Measurements from ENCODE around the gene RPL3.

RPL3 gene

DNA sequence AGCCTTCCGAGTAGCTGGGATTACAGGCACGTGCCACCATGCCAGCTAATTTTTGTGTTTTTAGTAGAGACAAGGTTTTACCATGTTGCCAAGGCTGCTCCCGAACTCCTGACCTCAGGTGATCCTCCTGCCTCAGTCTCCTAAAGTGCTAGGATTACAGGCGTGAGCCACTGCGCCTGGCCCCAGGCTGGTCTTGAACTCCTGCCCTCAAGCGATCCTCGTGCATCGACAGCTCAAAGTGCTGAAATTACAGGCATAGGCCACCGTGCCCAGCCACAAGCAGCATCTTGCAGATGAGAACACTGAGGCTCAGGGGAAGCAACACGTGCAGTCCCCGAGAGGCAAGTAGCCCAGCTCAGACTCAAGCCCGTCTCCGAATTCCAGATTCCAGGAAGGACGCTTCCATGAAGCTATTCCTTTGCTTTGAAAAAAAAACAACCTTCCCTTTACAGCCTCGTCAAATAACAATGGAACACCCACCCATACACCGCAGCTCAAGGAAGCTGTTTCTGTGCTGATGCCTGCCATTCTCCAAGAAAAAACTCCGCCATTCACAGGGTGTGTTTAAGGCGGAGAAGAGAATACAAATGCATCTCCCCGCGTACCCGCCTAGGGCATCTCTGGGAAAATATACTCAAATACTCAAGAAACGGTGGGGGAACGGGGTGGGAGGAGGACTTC is 40.1 kb downstream of the RPL3 start:
- Histone ChIP-seq H3K4me1 (ENCODE audit: control insufficient read depth in 1 of 2, insufficient read depth in 2 of 2, low read length in 2 of 2) (peaks cover 11 to 16% of the 10 kb centered on the region in 2 experiments), H3K27ac (ENCODE audit: low read depth, low read length) (no peak overlapping the region), H3K9me3 (ENCODE audit: insufficient read depth, low read depth, low read length) (peaks cover 2% of the 10 kb centered on the region), H4K12ac (ENCODE audit: low read depth, low read length) (no peak overlapping the region), H3K79me1 (ENCODE audit: low read length) (peaks cover 7% of the 10 kb centered on the region), H2BK120ac (ENCODE audit: insufficient read depth, low read length, poor library complexity) (no peak overlapping the region), H3K36me3 (ENCODE audit: control insufficient read depth in 1 of 2, insufficient read depth in 2 of 2, low read length in 2 of 2) (no peaks in the 10 kb centered on the region), H2BK5ac (ENCODE audit: low read depth, low read length, poor library complexity) (no peak overlapping the region), H4K8ac (ENCODE audit: low read depth, low read length) (no peak overlapping the region), H3K4me2 (ENCODE audit: low read length) (no peak overlapping the region), H3K9ac (ENCODE audit: low read length) (no peak overlapping the region), H3K27me3 (ENCODE audit: insufficient read depth, low read length) (no peaks in the 10 kb centered on the region), H3K79me2 (ENCODE audit: control insufficient read depth, insufficient read depth, low read length, poor library complexity) (no peaks in the 10 kb centered on the region), H2AK5ac (ENCODE audit: low read length) (no peak overlapping the region), H4K91ac (ENCODE audit: low read depth, low read length) (no peak overlapping the region), H3K4me3 (ENCODE audit: low read depth, low read length) (no peak overlapping the region), H3K18ac (ENCODE audit: low read length) (no peak overlapping the region), H2AFZ (ENCODE audit: insufficient read depth, low read length, poor library complexity) (no peak overlapping the region), H3K23ac (ENCODE audit: low read length) (no peak overlapping the region), H3K14ac (ENCODE audit: low read length) (no peak overlapping the region), H3K4ac (ENCODE audit: low read depth, low read length) (no peak overlapping the region), H2BK12ac (ENCODE audit: low read length) (no peak overlapping the region)
- no peak for DNase-seq
- no CpG with 5 or more reads among the region's 23 CpGs for WGBS (ENCODE audit: extremely low coverage, insufficient coverage, insufficient read length)

DNA sequence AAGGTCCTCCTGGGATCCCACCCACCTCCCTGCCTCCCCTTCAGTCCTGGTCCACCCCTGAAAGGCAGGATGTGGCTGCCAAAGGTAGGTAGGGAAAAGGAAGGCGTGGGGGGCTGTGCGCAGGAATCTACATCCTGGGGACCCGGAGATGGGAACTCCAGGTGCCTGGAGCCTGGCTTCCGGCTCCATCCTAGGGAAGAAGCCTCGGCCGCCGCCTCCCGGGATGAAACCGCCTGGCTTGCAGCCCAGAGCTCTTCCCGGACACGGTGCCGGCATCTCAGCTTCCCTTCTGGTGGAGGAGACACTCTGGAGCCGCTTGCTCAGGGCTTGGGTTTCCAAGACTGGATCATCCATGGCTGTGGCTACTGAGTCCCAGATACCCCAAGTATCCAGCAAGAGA is 41.4 kb downstream of the RPL3 start:
- H3K9me3 ChIP-seq (ENCODE audit: insufficient read depth, low read depth, low read length): peaks cover 2% of the 10 kb centered on the region
- no peaks in the 10 kb centered on the region for H3K36me3 ChIP-seq (ENCODE audit: control insufficient read depth in 1 of 2, insufficient read depth in 2 of 2, low read length in 2 of 2)
- no peak overlapping the region for H2BK12ac ChIP-seq (ENCODE audit: low read length)
- no peaks in the 10 kb centered on the region for H3K79me2 ChIP-seq (ENCODE audit: control insufficient read depth, insufficient read depth, low read length, poor library complexity)
- H3K4me1 ChIP-seq (ENCODE audit: control insufficient read depth in 1 of 2, insufficient read depth in 2 of 2, low read length in 2 of 2): peaks cover under 1 to 4% of the 10 kb centered on the region in 2 experiments
- H3K27me3 ChIP-seq (ENCODE audit: insufficient read depth, low read length): no peaks in the 10 kb centered on the region
- peaks cover 4% of the 10 kb centered on the region for H3K79me1 ChIP-seq (ENCODE audit: low read length)
- no peak overlapping the region for H3K23ac ChIP-seq (ENCODE audit: low read length)
- no peak overlapping the region for H2AFZ ChIP-seq (ENCODE audit: insufficient read depth, low read length, poor library complexity)
- no peak overlapping the region for H3K4me2 ChIP-seq (ENCODE audit: low read length)
- no peak overlapping the region for H2AK5ac ChIP-seq (ENCODE audit: low read length)
- no peak overlapping the region for H4K8ac ChIP-seq (ENCODE audit: low read depth, low read length)
- H4K12ac ChIP-seq (ENCODE audit: low read depth, low read length): no peak overlapping the region
- no peak overlapping the region for H3K14ac ChIP-seq (ENCODE audit: low read length)
- H3K4ac ChIP-seq (ENCODE audit: low read depth, low read length): no peak overlapping the region
- H3K9ac ChIP-seq (ENCODE audit: low read length): no peak overlapping the region
- H3K27ac ChIP-seq (ENCODE audit: low read depth, low read length): no peak overlapping the region
- no peak overlapping the region for H3K18ac ChIP-seq (ENCODE audit: low read length)
- H2BK5ac ChIP-seq (ENCODE audit: low read depth, low read length, poor library complexity): no peak overlapping the region
- no peak overlapping the region for H3K4me3 ChIP-seq (ENCODE audit: low read depth, low read length)
- H2BK120ac ChIP-seq (ENCODE audit: insufficient read depth, low read length, poor library complexity): no peak overlapping the region
- H4K91ac ChIP-seq (ENCODE audit: low read depth, low read length): no peak overlapping the region
- no peak for DNase-seq
- WGBS (ENCODE audit: extremely low coverage, insufficient coverage, insufficient read length): no CpG with 5 or more reads among the region's 13 CpGs

DNA sequence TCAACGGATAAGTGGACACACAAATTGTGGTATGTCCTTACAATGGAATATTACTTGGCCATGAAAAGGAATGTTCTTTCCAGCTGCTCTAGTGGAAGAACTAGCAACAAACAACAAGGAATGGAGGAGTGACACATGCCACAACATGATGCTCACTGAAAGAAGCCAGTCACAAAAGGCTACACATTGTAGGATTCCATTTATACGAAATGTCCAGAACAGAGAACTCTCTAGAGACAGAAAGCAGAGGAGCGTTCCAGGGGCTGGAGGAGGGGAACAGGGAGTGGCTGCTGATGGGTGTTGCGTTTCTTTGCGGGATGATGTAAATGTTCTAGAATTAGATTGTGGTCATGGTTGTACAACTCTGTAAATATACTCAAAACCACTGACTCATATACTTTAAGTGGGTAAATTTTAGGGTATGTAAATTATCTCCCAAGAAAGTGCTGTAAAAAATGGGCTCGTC is 42.2 kb downstream of the RPL3 start:
- no peak overlapping the region for H2BK12ac ChIP-seq (ENCODE audit: low read length)
- no peak overlapping the region for H2BK5ac ChIP-seq (ENCODE audit: low read depth, low read length, poor library complexity)
- no peak overlapping the region for H3K23ac ChIP-seq (ENCODE audit: low read length)
- H3K4me2 ChIP-seq (ENCODE audit: low read length): no peak overlapping the region
- no peak overlapping the region for H4K91ac ChIP-seq (ENCODE audit: low read depth, low read length)
- H4K8ac ChIP-seq (ENCODE audit: low read depth, low read length): no peak overlapping the region
- H2BK120ac ChIP-seq (ENCODE audit: insufficient read depth, low read length, poor library complexity): no peak overlapping the region
- no peaks in the 10 kb centered on the region for H3K27me3 ChIP-seq (ENCODE audit: insufficient read depth, low read length)
- no peaks in the 10 kb centered on the region for H3K79me1 ChIP-seq (ENCODE audit: low read length)
- H3K18ac ChIP-seq (ENCODE audit: low read length): no peak overlapping the region
- H4K12ac ChIP-seq (ENCODE audit: low read depth, low read length): no peak overlapping the region
- DNase-seq: peak; percentile 83 to 84
- no peak overlapping the region for H3K14ac ChIP-seq (ENCODE audit: low read length)
- no peaks in the 10 kb centered on the region for H3K79me2 ChIP-seq (ENCODE audit: control insufficient read depth, insufficient read depth, low read length, poor library complexity)
- H2AFZ ChIP-seq (ENCODE audit: insufficient read depth, low read length, poor library complexity): no peak overlapping the region
- H3K4me3 ChIP-seq (ENCODE audit: low read depth, low read length): no peak overlapping the region
- whole genome bisulfite sequencing (ENCODE audit: extremely low coverage, insufficient coverage, insufficient read length): no CpG with 5 or more reads among the region's 6 CpGs
- no peaks in the 10 kb centered on the region for H3K4me1 ChIP-seq (ENCODE audit: control insufficient read depth in 1 of 2, insufficient read depth in 2 of 2, low read length in 2 of 2)
- H3K9me3 ChIP-seq (ENCODE audit: insufficient read depth, low read depth, low read length): peaks cover 2% of the 10 kb centered on the region
- H3K4ac ChIP-seq (ENCODE audit: low read depth, low read length): no peak overlapping the region
- no peaks in the 10 kb centered on the region for H3K36me3 ChIP-seq (ENCODE audit: control insufficient read depth in 1 of 2, insufficient read depth in 2 of 2, low read length in 2 of 2)
- no peak overlapping the region for H3K9ac ChIP-seq (ENCODE audit: low read length)
- H2AK5ac ChIP-seq (ENCODE audit: low read length): no peak overlapping the region
- H3K27ac ChIP-seq (ENCODE audit: low read depth, low read length): no peak overlapping the region

DNA sequence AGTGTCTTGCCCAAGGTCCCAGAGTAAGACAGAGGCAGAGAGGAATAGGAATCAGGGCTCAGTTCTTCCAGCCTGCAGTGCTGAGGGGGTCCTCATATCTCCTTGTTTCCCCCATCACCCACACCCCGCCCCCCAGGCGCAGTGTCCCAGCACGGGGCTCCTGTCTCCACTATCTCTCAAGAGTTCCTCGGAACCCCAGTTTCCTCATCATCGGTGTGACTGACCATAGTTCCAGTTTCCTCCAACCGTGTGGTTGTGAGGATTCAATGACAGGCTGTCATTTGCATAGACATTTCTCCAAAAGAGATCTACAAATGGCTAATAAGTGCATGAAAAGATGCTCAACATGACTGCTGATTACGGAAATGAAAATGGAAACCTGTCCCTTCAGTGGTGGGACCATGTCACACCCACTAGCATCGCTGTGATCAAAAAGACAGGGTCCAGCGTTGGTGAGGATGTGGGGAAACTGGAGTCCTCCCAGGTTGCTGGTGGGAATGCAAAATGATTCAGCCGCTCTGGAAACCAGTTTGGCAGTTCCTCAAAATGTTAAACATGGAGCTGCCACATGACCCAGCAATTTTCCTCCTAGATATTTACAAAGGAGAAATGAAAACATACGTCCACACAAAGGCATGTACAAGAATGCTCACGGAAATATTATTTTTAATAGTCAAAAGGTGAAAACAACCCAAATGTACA is 42.8 kb downstream of the RPL3 start:
- Histone ChIP-seq H3K14ac (ENCODE audit: low read length) (no peak overlapping the region), H3K79me2 (ENCODE audit: control insufficient read depth, insufficient read depth, low read length, poor library complexity) (no peaks in the 10 kb centered on the region), H2BK12ac (ENCODE audit: low read length) (no peak overlapping the region), H3K9ac (ENCODE audit: low read length) (no peak overlapping the region), H3K36me3 (ENCODE audit: control insufficient read depth in 1 of 2, insufficient read depth in 2 of 2, low read length in 2 of 2) (no peaks in the 10 kb centered on the region), H3K4me2 (ENCODE audit: low read length) (no peak overlapping the region), H3K23ac (ENCODE audit: low read length) (no peak overlapping the region), H2BK5ac (ENCODE audit: low read depth, low read length, poor library complexity) (no peak overlapping the region), H3K18ac (ENCODE audit: low read length) (no peak overlapping the region), H3K27me3 (ENCODE audit: insufficient read depth, low read length) (no peaks in the 10 kb centered on the region), H3K4me1 (ENCODE audit: control insufficient read depth in 1 of 2, insufficient read depth in 2 of 2, low read length in 2 of 2) (no peaks in the 10 kb centered on the region), H3K27ac (ENCODE audit: low read depth, low read length) (no peak overlapping the region), H3K4ac (ENCODE audit: low read depth, low read length) (no peak overlapping the region), H3K4me3 (ENCODE audit: low read depth, low read length) (no peak overlapping the region), H2AFZ (ENCODE audit: insufficient read depth, low read length, poor library complexity) (no peak overlapping the region), H4K8ac (ENCODE audit: low read depth, low read length) (no peak overlapping the region), H2AK5ac (ENCODE audit: low read length) (no peak overlapping the region), H3K9me3 (ENCODE audit: insufficient read depth, low read depth, low read length) (peaks cover 2% of the 10 kb centered on the region), H3K79me1 (ENCODE audit: low read length) (no peaks in the 10 kb centered on the region), H2BK120ac (ENCODE audit: insufficient read depth, low read length, poor library complexity) (no peak overlapping the region), H4K12ac (ENCODE audit: low read depth, low read length) (no peak overlapping the region), H4K91ac (ENCODE audit: low read depth, low read length) (no peak overlapping the region)
- WGBS (ENCODE audit: extremely low coverage, insufficient coverage, insufficient read length): no CpG with 5 or more reads among the region's 12 CpGs
- DNase-seq: peak; percentile 89 to 94

Data from trophoblast cell (in vitro differentiated cells and primary cell).